HEK293 (cell line): ENCODE results near the gene PRKCZ.

ENCODE experiments used
- CTCF ChIA-PET: fragments of 350-600 bp; formaldehyde crosslinking; extraction: SDS; loops from one replicate; lab custom pipeline; 2021; ENCODE audit warnings: antibody characterized with exemption; lab: Yijun Ruan, JAX
- POLR2A ChIA-PET: fragments of 300-600 bp; formaldehyde crosslinking; extraction: SDS; loops from one replicate; lab custom pipeline; 2020; ENCODE audit warnings: antibody characterized with exemption, inconsistent platforms; lab: Yijun Ruan, JAX
- H3K27ac ChIP-seq: fragments of 200-500 bp; sonication (Bioruptor generic); 2 replicates; pipeline ENCODE4 v1.5.1; 2014; ENCODE audit warnings: low read depth, low read length, control low read depth, inconsistent platforms; ENCODE audit errors: extremely low read depth
- H3K36me3 ChIP-seq, 2 experiments: fragments of 200-500 bp in 1 of 2; sonication (Bioruptor generic) in 1 of 2; 1 replicate in 1 of 2; 2 replicates in 1 of 2; pipeline ENCODE4 v1.5.1; 2014 to 2017; ENCODE audit warnings: inconsistent platforms in 2 of 2, low read length in 2 of 2; ENCODE audit not compliant: control insufficient read depth in 2 of 2, insufficient read depth in 1 of 2
- H3K4me1 ChIP-seq: fragments of 200-500 bp; sonication (Bioruptor generic); 2 replicates; pipeline ENCODE4 v1.5.1; 2014; ENCODE audit warnings: mild to moderate bottlenecking, low read length, inconsistent platforms; ENCODE audit not compliant: control insufficient read depth, insufficient read depth
- H3K4me3 ChIP-seq: 2 replicates; pipeline ENCODE4 v1.5.1; 2011; ENCODE audit warnings: low read depth, mild to moderate bottlenecking, control low read depth, low read length, moderate library complexity
- H3K9me3 ChIP-seq: fragments of 200-500 bp; sonication (Bioruptor generic); 2 replicates; pipeline ENCODE4 v1.5.1; 2014; ENCODE audit warnings: low read depth, low read length, inconsistent platforms; ENCODE audit not compliant: control insufficient read depth, insufficient read depth
- BCL11A ChIP-seq: fragments of 450-650 bp; formaldehyde crosslinking; IDR thresholded peaks from 2 replicates; pipeline ENCODE4 v1.5.1; 2016; ENCODE audit warnings: low read depth, missing biosample characterization, missing genetic modification characterization
- KLF7 ChIP-seq: fragments of 450-650 bp; formaldehyde crosslinking; IDR thresholded peaks from 2 replicates; pipeline ENCODE4 v1.5.1; 2016; ENCODE audit warnings: missing biosample characterization, missing genetic modification characterization, borderline replicate concordance
- KLF8 ChIP-seq: fragments of 450-650 bp; formaldehyde crosslinking; IDR thresholded peaks from 2 replicates; pipeline ENCODE4 v1.5.1; 2016; ENCODE audit warnings: missing biosample characterization, missing genetic modification characterization
- PATZ1 ChIP-seq: fragments of 450-650 bp; formaldehyde crosslinking; IDR thresholded peaks from 2 replicates; pipeline ENCODE4 v1.5.1; 2016; ENCODE audit warnings: missing biosample characterization, missing genetic modification characterization
- SCRT2 ChIP-seq: fragments of 450-650 bp; formaldehyde crosslinking; IDR thresholded peaks from 2 replicates; pipeline ENCODE4 v1.5.1; 2016; ENCODE audit warnings: missing biosample characterization, missing genetic modification characterization
- SP2 ChIP-seq: fragments of 450-650 bp; formaldehyde crosslinking; IDR thresholded peaks from 2 replicates; pipeline ENCODE4 v1.5.1; 2016; ENCODE audit warnings: missing biosample characterization, missing genetic modification characterization
- ZFP3 ChIP-seq: fragments of 450-650 bp; formaldehyde crosslinking; IDR thresholded peaks from 2 replicates; pipeline ENCODE4 v1.5.1; 2016; ENCODE audit warnings: low read depth, missing biosample characterization, missing genetic modification characterization
- ZNF133 ChIP-seq: fragments of 450-650 bp; formaldehyde crosslinking; IDR thresholded peaks from 2 replicates; pipeline ENCODE4 v1.5.1; 2016; ENCODE audit warnings: missing biosample characterization, missing genetic modification characterization
- ZNF2 ChIP-seq: fragments of 450-650 bp; formaldehyde crosslinking; IDR thresholded peaks from 2 replicates; pipeline ENCODE4 v1.5.1; 2016; ENCODE audit warnings: missing biosample characterization, missing genetic modification characterization
- ZNF274 ChIP-seq, 2 experiments: fragments of 200-500 bp in 1 of 2; fragments of 450-650 bp in 1 of 2; sonication (Bioruptor generic) in 1 of 2; formaldehyde crosslinking in 1 of 2; IDR thresholded peaks; 2 replicates each; pipeline versions ENCODE4 v1.5.1 to v1.6.1; 2014 to 2016; ENCODE audit warnings: borderline replicate concordance in 1 of 2, inconsistent platforms in 1 of 2, low read length in 1 of 2, missing biosample characterization in 1 of 2, missing genetic modification characterization in 1 of 2
- ZNF391 ChIP-seq: fragments of 450-650 bp; formaldehyde crosslinking; IDR thresholded peaks from 2 replicates; pipeline ENCODE4 v1.5.1; 2016; ENCODE audit warnings: low read depth, missing biosample characterization, missing genetic modification characterization, borderline replicate concordance
- ZNF558 ChIP-seq: fragments of 450-650 bp; formaldehyde crosslinking; IDR thresholded peaks from 2 replicates; pipeline ENCODE4 v1.5.1; 2016; ENCODE audit warnings: missing biosample characterization, missing genetic modification characterization
- ZNF561 ChIP-seq: fragments of 450-650 bp; IDR thresholded peaks from 2 replicates; pipeline ENCODE4 v1.5.1; 2018; ENCODE audit warnings: missing biosample characterization, missing genetic modification characterization, borderline replicate concordance
- ZNF658 ChIP-seq: fragments of 450-650 bp; formaldehyde crosslinking; IDR thresholded peaks from 2 replicates; pipeline ENCODE4; 2016; ENCODE audit warnings: missing biosample characterization, missing genetic modification characterization
- ZNF677 ChIP-seq: fragments of 450-650 bp; IDR thresholded peaks from 2 replicates; pipeline ENCODE4 v1.5.0; 2018; ENCODE audit warnings: missing biosample characterization, mild to moderate bottlenecking, missing genetic modification characterization, moderate library complexity
- ZNF76 ChIP-seq: fragments of 450-650 bp; formaldehyde crosslinking; IDR thresholded peaks from 2 replicates; pipeline ENCODE4; 2016; ENCODE audit warnings: low read depth, missing biosample characterization, missing genetic modification characterization, borderline replicate concordance
- ZNF843 ChIP-seq: fragments of 450-650 bp; formaldehyde crosslinking; IDR thresholded peaks from 2 replicates; pipeline ENCODE4 v1.5.1; 2016; ENCODE audit warnings: missing biosample characterization, missing genetic modification characterization
- ZSCAN30 ChIP-seq: fragments of 450-650 bp; IDR thresholded peaks from 2 replicates; pipeline ENCODE4 v1.5.1; 2018; ENCODE audit warnings: missing biosample characterization, mild to moderate bottlenecking, missing genetic modification characterization, moderate library complexity
- TF ChIP-seq, protein P1 (sequence below): fragments of 450-650 bp; formaldehyde crosslinking; IDR thresholded peaks from 2 replicates; pipeline ENCODE4 v1.5.1; 2017; ENCODE audit warnings: missing biosample characterization, missing genetic modification characterization
- TF ChIP-seq, protein P2 (sequence below): fragments of 450-650 bp; formaldehyde crosslinking; IDR thresholded peaks from 2 replicates; pipeline ENCODE4 v1.5.1; 2016; ENCODE audit warnings: missing biosample characterization, missing genetic modification characterization, borderline replicate concordance
- TF ChIP-seq, protein P3 (sequence below): fragments of 450-650 bp; IDR thresholded peaks from 2 replicates; pipeline ENCODE4 v1.5.1; 2018; ENCODE audit warnings: missing biosample characterization, mild to moderate bottlenecking, missing genetic modification characterization

PRKCZ gene

DNA sequence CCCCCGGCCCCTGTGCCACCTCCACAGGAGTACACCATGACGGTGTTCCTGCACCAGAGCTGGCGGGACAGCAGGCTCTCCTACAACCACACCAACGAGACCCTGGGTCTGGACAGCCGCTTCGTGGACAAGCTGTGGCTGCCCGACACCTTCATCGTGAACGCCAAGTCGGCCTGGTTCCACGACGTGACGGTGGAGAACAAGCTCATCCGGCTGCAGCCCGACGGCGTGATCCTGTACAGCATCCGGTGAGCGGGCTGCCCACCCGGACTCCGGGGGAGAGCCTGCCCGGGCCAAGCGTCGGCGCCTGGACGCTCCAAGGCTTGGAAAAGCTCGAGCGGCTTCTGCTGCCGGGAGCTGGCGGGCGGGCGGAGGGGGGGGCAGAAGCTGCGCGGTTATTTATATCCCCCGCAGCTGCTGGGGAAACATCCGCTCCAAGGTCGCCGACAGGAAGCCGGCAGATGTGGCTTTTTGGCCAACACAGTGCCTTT is 24.7 kb upstream of the PRKCZ start:
- H3K4me3 ChIP-seq = no peak overlapping the region
- H3K4me1 ChIP-seq = no peaks in the 10 kb centered on the region
- H3K36me3 ChIP-seq = no peaks in the 10 kb centered on the region
- TF ChIP-seq KLF7 (tag by site-specific recombination) = no peak
- H3K9me3 ChIP-seq = no peaks in the 10 kb centered on the region
- ChIA-PET CTCF (interaction anchor here (1.9 kb wide), 1 partner anchor 21 kb away, joined by 7 read pairs; no protein-coding TSS in a partner anchor), POLR2A (interaction anchor here (0.6 kb wide), 1 partner anchor 21 kb away, joined by 4 read pairs; no protein-coding TSS in a partner anchor)
- H3K27ac ChIP-seq = no peak overlapping the region

DNA sequence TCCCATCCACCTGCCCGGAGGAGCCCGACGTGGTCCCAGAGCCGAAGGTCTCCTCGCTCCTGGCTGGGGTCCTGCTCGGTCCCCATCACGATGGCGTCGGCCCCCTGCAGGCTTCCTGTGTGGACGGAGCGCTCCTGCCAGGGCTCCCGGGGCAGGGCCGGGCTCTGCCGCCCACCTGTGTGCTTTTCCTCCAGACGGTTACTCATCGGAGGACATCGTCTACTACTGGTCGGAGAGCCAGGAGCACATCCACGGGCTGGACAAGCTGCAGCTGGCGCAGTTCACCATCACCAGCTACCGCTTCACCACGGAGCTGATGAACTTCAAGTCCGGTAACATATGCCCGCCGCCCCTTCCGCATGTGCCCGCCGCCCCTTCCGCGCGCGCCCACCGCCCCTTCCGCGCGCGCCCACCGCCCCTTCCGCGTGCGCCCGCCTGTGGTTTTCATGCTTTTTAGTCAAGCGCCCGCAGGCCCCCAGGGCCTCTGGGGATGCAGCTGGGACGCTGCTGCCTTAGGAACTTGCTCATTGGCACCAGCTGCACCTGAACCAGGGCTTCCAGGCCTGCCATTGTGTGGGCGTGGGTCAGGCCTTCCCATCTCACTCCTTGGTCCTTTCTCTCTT is 22.1 kb upstream of the PRKCZ start:
- no peak overlapping the region for H3K27ac ChIP-seq
- CTCF ChIA-PET = interaction anchor here (0.5 to 1.0 kb wide), 4 partner anchors 19 to 84 kb away, joined by 3 to 7 read pairs (median 4); no protein-coding TSS in a partner anchor
- H3K4me1 ChIP-seq = no peaks in the 10 kb centered on the region
- no peak overlapping the region for H3K4me3 ChIP-seq
- TF ChIP-seq, protein P1, sequence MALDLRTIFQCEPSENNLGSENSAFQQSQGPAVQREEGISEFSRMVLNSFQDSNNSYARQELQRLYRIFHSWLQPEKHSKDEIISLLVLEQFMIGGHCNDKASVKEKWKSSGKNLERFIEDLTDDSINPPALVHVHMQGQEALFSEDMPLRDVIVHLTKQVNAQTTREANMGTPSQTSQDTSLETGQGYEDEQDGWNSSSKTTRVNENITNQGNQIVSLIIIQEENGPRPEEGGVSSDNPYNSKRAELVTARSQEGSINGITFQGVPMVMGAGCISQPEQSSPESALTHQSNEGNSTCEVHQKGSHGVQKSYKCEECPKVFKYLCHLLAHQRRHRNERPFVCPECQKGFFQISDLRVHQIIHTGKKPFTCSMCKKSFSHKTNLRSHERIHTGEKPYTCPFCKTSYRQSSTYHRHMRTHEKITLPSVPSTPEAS (tag by site-specific recombination) = no peak
- TF ChIP-seq ZNF658 (tag by site-specific recombination) (no peak), ZNF274 (IDR thresholded peaks at IDR 0.05; ENCODE audit: low read length) (no peak), ZNF274 (tag by site-specific recombination; IDR thresholded peaks at IDR 0.05; ENCODE audit: borderline replicate concordance) (no peak), ZSCAN30 (no peak), ZFP3 (tag by site-specific recombination) (no peak), BCL11A (tag by site-specific recombination) (no peak), ZNF558 (tag by site-specific recombination) (no peak), ZNF391 (tag by site-specific recombination) (no peak), ZNF133 (tag by site-specific recombination) (no peak), SP2 (tag by site-specific recombination) (no peak), ZNF677 (no peak), ZNF2 (tag by site-specific recombination) (no peak), PATZ1 (tag by site-specific recombination) (no peak), ZNF561 (tag by site-specific recombination) (no peak), ZNF76 (tag by site-specific recombination) (no peak), ZNF843 (tag by site-specific recombination) (no peak), SCRT2 (no peak), KLF8 (tag by site-specific recombination) (no peak)
- TF ChIP-seq, protein P2, sequence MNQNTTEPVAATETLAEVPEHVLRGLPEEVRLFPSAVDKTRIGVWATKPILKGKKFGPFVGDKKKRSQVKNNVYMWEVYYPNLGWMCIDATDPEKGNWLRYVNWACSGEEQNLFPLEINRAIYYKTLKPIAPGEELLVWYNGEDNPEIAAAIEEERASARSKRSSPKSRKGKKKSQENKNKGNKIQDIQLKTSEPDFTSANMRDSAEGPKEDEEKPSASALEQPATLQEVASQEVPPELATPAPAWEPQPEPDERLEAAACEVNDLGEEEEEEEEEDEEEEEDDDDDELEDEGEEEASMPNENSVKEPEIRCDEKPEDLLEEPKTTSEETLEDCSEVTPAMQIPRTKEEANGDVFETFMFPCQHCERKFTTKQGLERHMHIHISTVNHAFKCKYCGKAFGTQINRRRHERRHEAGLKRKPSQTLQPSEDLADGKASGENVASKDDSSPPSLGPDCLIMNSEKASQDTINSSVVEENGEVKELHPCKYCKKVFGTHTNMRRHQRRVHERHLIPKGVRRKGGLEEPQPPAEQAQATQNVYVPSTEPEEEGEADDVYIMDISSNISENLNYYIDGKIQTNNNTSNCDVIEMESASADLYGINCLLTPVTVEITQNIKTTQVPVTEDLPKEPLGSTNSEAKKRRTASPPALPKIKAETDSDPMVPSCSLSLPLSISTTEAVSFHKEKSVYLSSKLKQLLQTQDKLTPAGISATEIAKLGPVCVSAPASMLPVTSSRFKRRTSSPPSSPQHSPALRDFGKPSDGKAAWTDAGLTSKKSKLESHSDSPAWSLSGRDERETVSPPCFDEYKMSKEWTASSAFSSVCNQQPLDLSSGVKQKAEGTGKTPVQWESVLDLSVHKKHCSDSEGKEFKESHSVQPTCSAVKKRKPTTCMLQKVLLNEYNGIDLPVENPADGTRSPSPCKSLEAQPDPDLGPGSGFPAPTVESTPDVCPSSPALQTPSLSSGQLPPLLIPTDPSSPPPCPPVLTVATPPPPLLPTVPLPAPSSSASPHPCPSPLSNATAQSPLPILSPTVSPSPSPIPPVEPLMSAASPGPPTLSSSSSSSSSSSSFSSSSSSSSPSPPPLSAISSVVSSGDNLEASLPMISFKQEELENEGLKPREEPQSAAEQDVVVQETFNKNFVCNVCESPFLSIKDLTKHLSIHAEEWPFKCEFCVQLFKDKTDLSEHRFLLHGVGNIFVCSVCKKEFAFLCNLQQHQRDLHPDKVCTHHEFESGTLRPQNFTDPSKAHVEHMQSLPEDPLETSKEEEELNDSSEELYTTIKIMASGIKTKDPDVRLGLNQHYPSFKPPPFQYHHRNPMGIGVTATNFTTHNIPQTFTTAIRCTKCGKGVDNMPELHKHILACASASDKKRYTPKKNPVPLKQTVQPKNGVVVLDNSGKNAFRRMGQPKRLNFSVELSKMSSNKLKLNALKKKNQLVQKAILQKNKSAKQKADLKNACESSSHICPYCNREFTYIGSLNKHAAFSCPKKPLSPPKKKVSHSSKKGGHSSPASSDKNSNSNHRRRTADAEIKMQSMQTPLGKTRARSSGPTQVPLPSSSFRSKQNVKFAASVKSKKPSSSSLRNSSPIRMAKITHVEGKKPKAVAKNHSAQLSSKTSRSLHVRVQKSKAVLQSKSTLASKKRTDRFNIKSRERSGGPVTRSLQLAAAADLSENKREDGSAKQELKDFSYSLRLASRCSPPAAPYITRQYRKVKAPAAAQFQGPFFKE (tag by site-specific recombination) = no peak
- TF ChIP-seq, protein P3, sequence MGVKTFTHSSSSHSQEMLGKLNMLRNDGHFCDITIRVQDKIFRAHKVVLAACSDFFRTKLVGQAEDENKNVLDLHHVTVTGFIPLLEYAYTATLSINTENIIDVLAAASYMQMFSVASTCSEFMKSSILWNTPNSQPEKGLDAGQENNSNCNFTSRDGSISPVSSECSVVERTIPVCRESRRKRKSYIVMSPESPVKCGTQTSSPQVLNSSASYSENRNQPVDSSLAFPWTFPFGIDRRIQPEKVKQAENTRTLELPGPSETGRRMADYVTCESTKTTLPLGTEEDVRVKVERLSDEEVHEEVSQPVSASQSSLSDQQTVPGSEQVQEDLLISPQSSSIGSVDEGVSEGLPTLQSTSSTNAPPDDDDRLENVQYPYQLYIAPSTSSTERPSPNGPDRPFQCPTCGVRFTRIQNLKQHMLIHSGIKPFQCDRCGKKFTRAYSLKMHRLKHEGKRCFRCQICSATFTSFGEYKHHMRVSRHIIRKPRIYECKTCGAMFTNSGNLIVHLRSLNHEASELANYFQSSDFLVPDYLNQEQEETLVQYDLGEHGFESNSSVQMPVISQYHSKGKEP (tag by site-specific recombination) = no peak
- no peaks in the 10 kb centered on the region for H3K9me3 ChIP-seq
- POLR2A ChIA-PET = no interaction called here
- no peaks in the 10 kb centered on the region for H3K36me3 ChIP-seq
